C4-2B (cell line): ENCODE data around the gene HNRNPR.

Experiments
- H3K27ac ChIP-seq: fragments of 450-650 bp; 2 replicates; pipeline ENCODE4 v1.5.1; 2017
- ZFX ChIP-seq: fragments of 450-650 bp; IDR thresholded peaks from 2 replicates; pipeline ENCODE4 v1.6.1; 2017
- TF ChIP-seq, protein P1 (sequence below): fragments of 450-650 bp; conservative IDR thresholded peaks from 2 replicates; pipeline ENCODE4 v1.5.1; 2017; ENCODE audit warnings: mild to moderate bottlenecking

Gene HNRNPR

DNA sequence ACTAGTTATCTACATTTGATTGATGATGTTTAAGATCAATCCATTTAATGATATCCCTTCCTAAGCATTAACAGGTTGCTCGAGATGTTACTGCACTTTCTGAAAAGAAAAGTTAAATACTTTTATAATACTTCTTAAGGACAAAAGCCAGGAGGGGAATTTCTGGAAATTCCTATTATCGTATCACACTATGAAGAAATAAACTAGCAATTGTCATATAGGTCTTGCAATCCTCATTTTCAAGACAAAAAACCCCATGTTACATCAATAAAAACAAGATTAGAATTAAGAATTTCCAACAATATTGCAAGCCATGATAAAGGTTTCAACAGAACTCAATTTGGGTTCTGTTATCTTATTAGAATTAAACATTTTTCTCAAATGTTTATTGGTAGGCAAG lies 47.2 kb downstream of the HNRNPR start:
- no peak overlapping the region for H3K27ac ChIP-seq

DNA sequence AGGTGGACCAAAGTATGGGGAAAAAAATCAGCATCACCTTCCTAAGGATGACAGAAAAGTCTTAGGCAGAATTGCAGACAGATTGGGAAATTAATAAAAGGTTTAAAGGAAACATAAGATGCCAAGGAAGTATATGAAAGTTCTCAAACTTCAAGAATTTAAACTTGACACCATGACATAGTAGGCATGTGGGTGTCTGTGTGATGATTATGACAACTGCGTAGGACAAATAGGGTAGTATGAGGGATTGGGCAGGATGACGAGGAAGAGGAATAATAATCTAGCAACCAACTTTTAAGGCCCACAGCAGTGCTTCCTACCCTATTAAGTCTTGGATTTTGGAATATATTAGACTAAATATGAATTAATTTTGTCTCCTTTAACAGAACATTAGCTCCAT lies 52.4 kb downstream of the HNRNPR start:
- H3K27ac ChIP-seq, result no peak overlapping the region
- TF ChIP-seq, protein P1, sequence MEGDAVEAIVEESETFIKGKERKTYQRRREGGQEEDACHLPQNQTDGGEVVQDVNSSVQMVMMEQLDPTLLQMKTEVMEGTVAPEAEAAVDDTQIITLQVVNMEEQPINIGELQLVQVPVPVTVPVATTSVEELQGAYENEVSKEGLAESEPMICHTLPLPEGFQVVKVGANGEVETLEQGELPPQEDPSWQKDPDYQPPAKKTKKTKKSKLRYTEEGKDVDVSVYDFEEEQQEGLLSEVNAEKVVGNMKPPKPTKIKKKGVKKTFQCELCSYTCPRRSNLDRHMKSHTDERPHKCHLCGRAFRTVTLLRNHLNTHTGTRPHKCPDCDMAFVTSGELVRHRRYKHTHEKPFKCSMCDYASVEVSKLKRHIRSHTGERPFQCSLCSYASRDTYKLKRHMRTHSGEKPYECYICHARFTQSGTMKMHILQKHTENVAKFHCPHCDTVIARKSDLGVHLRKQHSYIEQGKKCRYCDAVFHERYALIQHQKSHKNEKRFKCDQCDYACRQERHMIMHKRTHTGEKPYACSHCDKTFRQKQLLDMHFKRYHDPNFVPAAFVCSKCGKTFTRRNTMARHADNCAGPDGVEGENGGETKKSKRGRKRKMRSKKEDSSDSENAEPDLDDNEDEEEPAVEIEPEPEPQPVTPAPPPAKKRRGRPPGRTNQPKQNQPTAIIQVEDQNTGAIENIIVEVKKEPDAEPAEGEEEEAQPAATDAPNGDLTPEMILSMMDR, result no peak

More for the DNA sequence above, 47.2 kb downstream of the HNRNPR start:
- no peak for TF ChIP-seq ZFX
- TF ChIP-seq, protein P1, result no peak

DNA sequence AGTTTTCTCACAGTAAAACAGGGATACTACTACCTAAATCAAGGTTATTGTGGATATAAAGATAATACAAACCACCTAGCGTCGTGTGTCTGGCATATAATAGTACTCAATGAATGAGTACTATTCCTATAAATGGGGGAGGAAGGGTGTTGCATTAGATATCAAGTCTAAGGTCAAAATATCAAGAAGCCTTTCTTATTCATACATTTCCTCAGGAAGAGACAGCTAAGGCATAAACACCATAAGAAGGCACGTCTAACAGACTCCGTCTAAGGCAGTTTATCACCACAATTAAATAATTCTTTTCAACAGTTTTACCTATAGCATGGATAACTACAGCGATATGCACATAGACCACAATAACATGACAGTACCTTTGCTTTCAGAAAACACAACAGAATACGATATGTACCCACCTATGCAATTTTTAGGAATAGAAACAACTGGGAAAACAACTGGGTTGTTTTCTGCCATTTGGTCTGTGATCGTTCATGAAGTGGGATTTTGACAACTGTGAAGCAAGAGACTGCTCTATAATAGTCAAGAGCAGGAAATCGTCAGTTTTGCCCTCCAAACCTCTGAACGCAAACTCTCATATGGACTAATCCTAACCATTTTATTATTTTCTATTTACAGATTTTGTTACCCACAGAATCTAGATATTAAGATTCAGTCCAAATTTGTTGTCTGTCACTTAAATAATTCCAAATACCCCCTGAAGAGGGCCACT lies 53.1 kb downstream of the HNRNPR start:
- TF ChIP-seq, protein P1, result no peak
- TF ChIP-seq ZFX, result no peak
- H3K27ac ChIP-seq, result no peak overlapping the region

DNA sequence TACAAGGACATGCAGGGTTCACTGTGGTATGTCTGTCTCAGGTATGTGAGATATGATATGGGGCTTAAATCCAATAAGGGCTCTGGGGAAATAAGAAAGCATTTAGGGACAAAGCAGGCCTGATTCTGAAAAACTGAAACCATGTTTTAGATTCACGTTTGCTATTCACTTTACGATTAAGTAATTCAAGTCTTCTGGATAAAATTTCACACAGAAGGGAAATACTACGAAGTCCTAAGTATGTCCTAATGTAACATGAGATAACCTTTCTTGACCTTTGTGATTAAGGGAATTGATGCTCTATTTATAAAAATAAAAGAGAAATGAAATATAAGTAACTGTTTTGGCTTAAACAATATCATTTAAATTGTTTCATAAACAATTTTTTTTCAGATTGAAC lies 55.4 kb downstream of the HNRNPR start:
- TF ChIP-seq, protein P1, result no peak
- TF ChIP-seq ZFX, result no peak
- no peak overlapping the region for H3K27ac ChIP-seq

DNA sequence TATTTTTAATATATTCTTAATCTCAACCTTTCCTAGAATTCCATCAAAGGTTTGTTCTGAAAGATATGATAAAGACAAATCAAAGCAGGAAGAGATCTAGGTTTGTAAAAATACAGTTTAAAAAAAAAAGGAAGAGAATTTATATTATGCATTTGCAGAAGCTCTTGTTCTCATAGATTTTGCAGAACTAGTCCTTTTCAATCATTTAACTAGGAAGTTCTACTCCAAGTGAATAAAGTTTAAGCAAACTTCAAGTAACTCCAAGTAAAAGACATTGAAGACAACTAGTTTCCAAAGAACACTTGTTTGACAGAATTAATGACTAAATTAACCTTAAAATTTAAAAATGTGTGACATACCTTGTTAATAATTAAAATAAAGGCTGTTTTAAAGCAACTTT lies 55.9 kb downstream of the HNRNPR start:
- TF ChIP-seq, protein P1, result no peak
- TF ChIP-seq ZFX, result no peak
- H3K27ac ChIP-seq, result no peak overlapping the region

DNA sequence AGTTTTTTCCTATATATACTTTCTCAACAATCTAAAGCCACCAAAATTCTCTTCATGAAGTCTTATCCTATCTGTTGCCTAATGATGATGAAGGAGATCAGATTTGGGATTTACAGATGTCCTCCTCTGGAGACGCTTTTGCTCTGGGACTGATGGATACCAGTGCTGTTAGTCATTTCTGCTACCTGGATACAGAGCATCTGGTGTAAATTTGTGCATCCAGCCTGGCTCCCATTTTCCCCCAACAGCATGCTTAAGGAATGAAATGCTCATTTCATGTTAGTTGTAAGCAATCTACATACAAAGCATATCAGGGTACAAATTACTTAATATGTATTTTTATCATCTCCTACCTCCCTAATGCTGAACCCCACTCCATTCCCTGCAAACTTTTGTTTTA lies 57.7 kb downstream of the HNRNPR start:
- no peak overlapping the region for H3K27ac ChIP-seq
- TF ChIP-seq ZFX, result no peak
- TF ChIP-seq, protein P1, result no peak

DNA sequence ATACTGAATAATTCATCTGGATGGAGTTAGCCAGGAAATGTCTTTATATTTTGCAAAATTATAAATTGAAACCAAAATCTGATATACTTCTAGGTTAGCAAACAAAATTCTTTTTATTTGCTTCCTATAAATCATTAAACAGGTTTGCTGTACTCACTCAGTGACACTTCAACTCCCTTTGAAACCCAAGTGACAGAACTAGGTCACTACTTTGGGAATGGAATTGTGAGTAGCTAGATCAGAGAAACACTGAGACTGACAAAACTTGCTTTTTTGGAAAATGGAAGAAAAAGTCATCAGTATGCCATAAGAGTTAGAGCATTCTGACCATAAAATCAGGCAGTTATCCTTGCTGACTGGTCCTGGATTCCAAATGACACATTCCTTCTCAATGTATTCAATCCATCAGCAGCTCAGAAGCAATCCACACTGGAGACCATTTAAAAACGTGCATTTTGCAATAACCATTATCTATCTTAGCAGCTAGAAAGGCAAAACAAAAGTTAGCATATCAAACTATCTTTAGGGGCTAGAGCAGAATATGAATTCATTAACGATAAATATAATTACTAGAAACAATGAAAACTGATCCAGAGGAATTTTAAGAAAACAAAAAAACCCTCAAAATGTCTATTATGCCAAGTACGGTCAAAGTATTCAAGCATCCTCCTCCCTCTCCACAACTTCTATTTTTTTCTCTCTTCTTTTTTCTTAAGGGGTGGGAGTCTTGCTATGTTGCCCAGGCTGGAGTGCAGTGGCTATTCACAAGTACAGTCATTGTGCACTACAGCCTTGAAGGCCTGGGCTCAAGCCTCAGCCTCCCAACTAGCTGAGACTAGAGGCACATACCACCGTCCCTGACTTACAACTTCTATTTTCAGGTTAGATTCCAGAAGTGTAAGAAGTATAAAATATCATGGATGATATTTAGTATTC lies 60.1 kb downstream of the HNRNPR start:
- no peak for TF ChIP-seq ZFX
- TF ChIP-seq, protein P1, result no peak
- no peak overlapping the region for H3K27ac ChIP-seq
